GM20000 (cell line): ENCODE measurements around the gene RAB27B.

ENCODE experiments used
- DNase-seq: peaks from one replicate; pipeline ENCODE4 v3.0.0; 2012; ENCODE audit warnings: low spot score
- TF ChIP-seq, protein P1 (sequence below): IDR thresholded peaks from 2 replicates; pipeline ENCODE4 v1.5.1; 2012; ENCODE audit warnings: mild to moderate bottlenecking, control low read depth; ENCODE audit errors: extremely low read depth, missing control alignments

Gene RAB27B

DNA sequence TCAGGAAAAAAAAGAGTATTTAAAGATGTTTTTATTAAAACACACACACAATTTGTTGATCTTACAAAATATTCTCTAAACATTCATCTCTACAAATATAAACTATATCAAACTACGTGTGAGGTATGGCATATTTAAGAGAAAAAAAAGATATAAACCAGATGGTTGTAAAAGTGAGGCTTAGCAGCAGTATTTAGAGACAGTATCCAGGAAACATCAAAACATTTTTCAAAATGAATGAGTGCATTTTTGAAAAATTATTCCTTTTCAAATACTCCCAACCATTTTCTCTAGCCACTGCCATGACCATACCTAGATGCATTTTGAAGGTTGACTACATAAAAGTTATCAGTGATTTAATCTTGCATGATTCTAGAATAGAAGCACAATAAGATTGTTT, 38.2 kb upstream of the RAB27B start:
- DNase-seq = no peak

DNA sequence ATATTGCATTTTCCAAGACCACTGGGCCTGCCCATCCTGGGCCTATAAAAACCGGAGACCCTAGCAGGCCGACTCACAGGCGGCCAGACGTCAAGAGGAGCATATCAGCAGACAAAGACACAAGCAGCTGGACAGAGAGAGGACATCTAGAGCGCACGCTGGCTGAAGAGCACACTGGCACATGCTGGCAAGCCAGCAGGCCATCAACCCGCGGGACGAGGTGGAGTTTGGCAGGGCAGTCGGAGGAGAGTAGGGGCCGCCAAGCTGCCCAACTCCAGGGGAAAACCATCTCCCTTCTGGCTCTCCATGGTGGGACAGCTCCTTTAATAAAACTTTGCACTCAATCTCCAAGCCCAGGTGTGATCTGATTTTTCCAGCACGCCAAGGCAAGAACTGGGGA, 36.6 kb upstream of the RAB27B start:
- no peak for DNase-seq
- TF ChIP-seq, protein P1, sequence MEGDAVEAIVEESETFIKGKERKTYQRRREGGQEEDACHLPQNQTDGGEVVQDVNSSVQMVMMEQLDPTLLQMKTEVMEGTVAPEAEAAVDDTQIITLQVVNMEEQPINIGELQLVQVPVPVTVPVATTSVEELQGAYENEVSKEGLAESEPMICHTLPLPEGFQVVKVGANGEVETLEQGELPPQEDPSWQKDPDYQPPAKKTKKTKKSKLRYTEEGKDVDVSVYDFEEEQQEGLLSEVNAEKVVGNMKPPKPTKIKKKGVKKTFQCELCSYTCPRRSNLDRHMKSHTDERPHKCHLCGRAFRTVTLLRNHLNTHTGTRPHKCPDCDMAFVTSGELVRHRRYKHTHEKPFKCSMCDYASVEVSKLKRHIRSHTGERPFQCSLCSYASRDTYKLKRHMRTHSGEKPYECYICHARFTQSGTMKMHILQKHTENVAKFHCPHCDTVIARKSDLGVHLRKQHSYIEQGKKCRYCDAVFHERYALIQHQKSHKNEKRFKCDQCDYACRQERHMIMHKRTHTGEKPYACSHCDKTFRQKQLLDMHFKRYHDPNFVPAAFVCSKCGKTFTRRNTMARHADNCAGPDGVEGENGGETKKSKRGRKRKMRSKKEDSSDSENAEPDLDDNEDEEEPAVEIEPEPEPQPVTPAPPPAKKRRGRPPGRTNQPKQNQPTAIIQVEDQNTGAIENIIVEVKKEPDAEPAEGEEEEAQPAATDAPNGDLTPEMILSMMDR = no peak

More for the DNA sequence above, 38.2 kb upstream of the RAB27B start:
- TF ChIP-seq, protein P1 = no peak

DNA sequence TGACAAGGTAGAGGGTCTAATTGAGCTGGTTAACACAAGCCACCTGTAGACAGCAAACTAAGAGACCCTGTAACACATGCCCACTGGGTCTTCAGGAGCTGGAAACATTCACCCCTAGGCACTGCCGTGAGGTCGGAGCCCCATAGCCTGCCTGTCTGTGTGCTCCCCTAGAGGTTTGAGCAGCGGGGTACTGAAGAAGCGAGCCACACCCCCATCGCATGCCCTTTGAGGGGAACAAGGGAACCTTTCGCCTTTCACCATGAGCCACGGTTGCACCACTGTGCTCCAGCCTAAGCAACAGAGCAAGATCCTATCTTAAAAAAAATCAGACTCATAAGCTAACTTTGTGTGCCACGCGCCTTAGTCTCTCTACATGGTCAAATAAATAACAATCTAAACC, 36.2 kb upstream of the RAB27B start:
- DNase-seq = no peak
- TF ChIP-seq, protein P1 = no peak

DNA sequence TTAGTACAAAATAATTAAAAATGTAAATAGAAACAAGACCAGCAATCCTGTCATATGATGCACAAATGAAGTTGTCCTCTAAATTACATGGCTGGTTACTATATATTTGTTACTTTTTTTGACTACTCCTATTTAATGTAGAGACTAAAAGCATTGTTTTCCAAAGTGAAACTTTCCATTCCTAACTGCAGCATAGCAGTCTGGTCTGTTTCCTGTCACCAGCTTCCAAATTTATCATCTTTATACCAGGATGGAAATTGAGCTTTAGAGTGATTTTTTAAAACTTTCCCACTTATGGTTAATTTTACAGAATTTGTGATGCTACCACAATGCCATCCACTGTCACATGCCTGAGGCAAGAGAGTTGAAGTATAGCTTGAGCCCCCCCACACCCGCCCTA, 33.5 kb upstream of the RAB27B start:
- TF ChIP-seq, protein P1 = no peak
- DNase-seq = no peak

DNA sequence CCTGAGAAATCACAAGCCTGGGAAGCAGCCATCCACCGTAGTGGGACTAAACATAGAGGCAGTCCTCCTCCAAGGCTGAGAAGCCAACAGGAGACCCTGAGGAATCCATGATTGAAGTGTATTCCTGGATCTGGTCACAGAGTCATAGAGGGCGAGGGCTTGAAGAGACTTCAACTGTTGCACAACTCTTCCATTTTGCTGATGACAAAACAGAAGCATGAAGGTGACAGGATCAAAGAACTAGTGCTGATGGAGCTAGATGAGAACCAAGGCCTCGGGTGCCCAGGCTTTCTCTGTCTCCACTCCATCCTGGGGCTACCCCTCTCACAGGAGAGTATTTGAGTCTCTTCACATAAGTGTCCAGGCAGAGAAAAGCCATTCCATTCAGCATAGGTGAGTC, 30.1 kb upstream of the RAB27B start:
- TF ChIP-seq, protein P1 = no peak
- no peak for DNase-seq

DNA sequence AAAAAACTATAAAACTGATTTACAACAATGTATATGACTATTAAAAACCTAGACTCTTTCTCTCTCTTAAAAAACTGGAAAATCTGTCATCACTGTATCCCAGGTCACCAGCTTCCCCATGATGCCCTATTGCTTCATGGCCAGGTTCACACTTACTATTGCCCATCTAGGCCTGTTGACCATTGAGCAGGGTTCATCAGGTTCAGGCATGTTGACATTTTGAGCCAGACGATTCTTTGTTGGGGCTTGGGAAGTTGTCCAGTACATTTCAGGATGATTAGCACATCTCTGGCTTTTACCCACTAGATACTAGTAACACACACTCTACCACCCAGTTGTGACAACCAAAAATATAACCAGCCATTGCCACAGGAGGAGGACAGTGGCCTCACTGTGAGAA, 26.9 kb upstream of the RAB27B start:
- DNase-seq = no peak
- TF ChIP-seq, protein P1 = no peak

DNA sequence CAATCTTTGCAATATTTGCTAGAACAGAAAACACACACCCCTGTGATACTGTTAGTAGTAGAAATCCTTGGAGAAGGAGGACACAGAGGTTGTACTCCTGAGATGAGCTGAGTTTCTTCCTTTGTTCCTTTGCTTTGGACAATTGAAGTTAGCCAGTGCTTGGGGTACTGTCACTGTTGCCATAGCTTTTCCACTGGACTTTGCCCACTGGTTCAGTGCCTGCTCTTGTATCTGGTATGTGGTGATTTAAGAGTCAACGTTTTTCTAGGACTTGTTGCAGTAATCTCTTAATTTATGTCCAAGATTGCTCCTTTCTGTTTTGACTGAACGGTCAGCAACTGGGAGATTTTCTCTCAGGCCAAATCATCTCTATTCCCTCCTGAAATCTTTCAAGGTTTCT, 26.1 kb upstream of the RAB27B start:
- TF ChIP-seq, protein P1 = no peak
- no peak for DNase-seq
